ENCODE measurements around the gene MPPED1.

DNA sequence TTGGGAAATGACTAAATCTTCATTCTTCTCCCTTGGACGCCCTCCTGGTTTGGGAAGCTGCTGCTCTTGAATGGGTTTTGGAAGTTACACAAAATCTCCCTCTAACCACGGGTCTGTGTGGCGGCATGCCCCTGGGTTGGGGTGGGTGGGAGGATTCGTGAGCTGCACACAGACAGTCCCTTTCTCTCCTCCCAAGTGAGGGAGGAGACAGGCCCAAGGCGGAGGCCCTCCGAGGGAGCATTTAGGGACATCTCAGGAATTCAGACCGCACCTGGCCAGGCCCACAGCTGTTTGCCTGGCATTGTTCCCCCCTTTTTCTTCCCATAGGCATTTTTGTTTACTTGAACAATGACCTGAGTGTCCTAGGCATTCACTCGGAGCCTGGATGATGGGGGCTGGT lies 94.1 kb downstream of the MPPED1 start:
- no peak for TF ChIP-seq POLR2AphosphoS5 (IDR thresholded peaks at IDR 0.05; ENCODE audit: borderline replicate concordance, low read depth, low read length)
- TF ChIP-seq EZH2 (IDR thresholded peaks at IDR 0.05) = no peak
